ENCODE measurements around the gene EPS8L2. TPM values are rescaled to one million over a fixed set of nuclear protein-coding genes. Genes with fewer than 3 reads are reported as not detected.
A peak's percentile ranks its signal among the peaks of the same experiment; 100 is the strongest.

The EPS8L2 gene
- total and polyA plus RNA-seq, 9 of the 15 experiments (the other 6 are each of a cell fraction or from before 2014, with no cell fraction given) = 0.75 to 17.0 (median 3.7) TPM

GRCh38 chr11:776561-777287 is 70.7 kb downstream of the EPS8L2 start (continued):
- TF ChIP-seq, protein P1, sequence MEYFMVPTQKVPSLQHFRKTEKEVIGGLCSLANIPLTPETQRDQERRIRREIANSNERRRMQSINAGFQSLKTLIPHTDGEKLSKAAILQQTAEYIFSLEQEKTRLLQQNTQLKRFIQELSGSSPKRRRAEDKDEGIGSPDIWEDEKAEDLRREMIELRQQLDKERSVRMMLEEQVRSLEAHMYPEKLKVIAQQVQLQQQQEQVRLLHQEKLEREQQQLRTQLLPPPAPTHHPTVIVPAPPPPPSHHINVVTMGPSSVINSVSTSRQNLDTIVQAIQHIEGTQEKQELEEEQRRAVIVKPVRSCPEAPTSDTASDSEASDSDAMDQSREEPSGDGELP (CRISPR knock-in tag; IDR thresholded peaks at IDR 0.05; ENCODE audit: borderline replicate concordance) = no peak
- no peak for TF ChIP-seq SMARCA4 (IDR thresholded peaks at IDR 0.05)
- TF ChIP-seq WHSC1 (IDR thresholded peaks at IDR 0.05; ENCODE audit: low read length) = no peak
- no peak for TF ChIP-seq IRF2 (CRISPR knock-in tag; IDR thresholded peaks at IDR 0.05)
- no peak for TF ChIP-seq E2F5 (CRISPR knock-in tag; IDR thresholded peaks at IDR 0.05)
- no peak for TF ChIP-seq ZNF398 (CRISPR knock-in tag; IDR thresholded peaks at IDR 0.05)
- TF ChIP-seq ZSCAN32 (CRISPR knock-in tag; IDR thresholded peaks at IDR 0.05) = no peak
- TF ChIP-seq ELF4 (CRISPR knock-in tag; IDR thresholded peaks at IDR 0.05) = no peak
- no peak for TF ChIP-seq POLR2AphosphoS5 (IDR thresholded peaks at IDR 0.05; ENCODE audit: control insufficient read depth, insufficient read depth, low read depth, low read length)
- no peak for TF ChIP-seq HDAC6 (IDR thresholded peaks at IDR 0.05; ENCODE audit: low read depth, low read length)
- TF ChIP-seq U2AF1 (optimal IDR thresholded peaks at IDR 0.05; ENCODE audit: low read depth, low read length) = no peak
- TF ChIP-seq PRPF4 (IDR thresholded peaks at IDR 0.05; ENCODE audit: insufficient read depth, low read depth, low read length, poor library complexity, severe bottlenecking) = no peak
- no peak for TF ChIP-seq ARHGAP35 (IDR thresholded peaks at IDR 0.05; ENCODE audit: partially characterized antibody)
- no peak for TF ChIP-seq PURB (CRISPR knock-in tag; IDR thresholded peaks at IDR 0.05; ENCODE audit: low read depth)
- TF ChIP-seq GATA2 (CRISPR knock-in tag; IDR thresholded peaks at IDR 0.05) = no peak
- no peak for TF ChIP-seq MLX (CRISPR knock-in tag; conservative IDR thresholded peaks at IDR 0.05)
- TF ChIP-seq EP300 (IDR thresholded peaks at IDR 0.05; ENCODE audit: low read length) = no peak
- 0 out of 2 replicates have a peak, but pooled peaks have one; percentile 14 for TF ChIP-seq NR3C1 (CRISPR knock-in tag; IDR thresholded peaks at IDR 0.05)
- no peak for TF ChIP-seq ILK (tag; IDR thresholded peaks at IDR 0.05; ENCODE audit: borderline replicate concordance, low read depth)
- 0 out of 2 replicates have a peak, but pooled peaks have one; percentile 16 for TF ChIP-seq E2F3 (CRISPR knock-in tag; IDR thresholded peaks at IDR 0.05)
- TF ChIP-seq SPI1 (IDR thresholded peaks at IDR 0.05; ENCODE audit: borderline replicate concordance, low read depth, low read length) = no peak
- TF ChIP-seq THRAP3 (IDR thresholded peaks at IDR 0.05; ENCODE audit: borderline replicate concordance) = no peak
- TF ChIP-seq CC2D1A (IDR thresholded peaks at IDR 0.05) = no peak
- TF ChIP-seq ADNP (tag; IDR thresholded peaks at IDR 0.05) = no peak
- no peak for TF ChIP-seq PRMT5 (CRISPR knock-in tag; IDR thresholded peaks at IDR 0.05)
- TF ChIP-seq SOX6 (IDR thresholded peaks at IDR 0.05) = no peak
- no peak for TF ChIP-seq XRCC3 (IDR thresholded peaks at IDR 0.05)
